Activated T-helper 2 cell treated with anti-CD3 and anti-CD28 coated beads, Interferon-gamma antibody, Interleukin-2, Interleukin-4, amounts not matched to agents 10 μg/mL and 5 μg/mL and 100 μg/mL, durations not matched to agents 14 hours and 24 hours and 36 hours (primary cell): ENCODE data around the gene KLHL2. TPM values are rescaled to one million over a fixed set of nuclear protein-coding genes. Genes with fewer than 3 reads are reported as not detected.

Experiments
- DNase-seq: peaks from one replicate; pipeline ENCODE4 v3.0.0; 2021; ENCODE audit warnings: low spot score
- H3K27ac Mint-ChIP-seq: one replicate; pipeline ENCODE4 v1.8.0; 2021; ENCODE audit warnings: mixed read lengths
- H3K27me3 Mint-ChIP-seq: one replicate; pipeline ENCODE4 v1.8.0; 2021; ENCODE audit warnings: low read depth, mixed read lengths
- H3K36me3 Mint-ChIP-seq: one replicate; pipeline ENCODE4 v1.8.0; 2021; ENCODE audit warnings: low read depth, mixed read lengths
- H3K4me1 Mint-ChIP-seq: one replicate; pipeline ENCODE4 v1.8.0; 2021; ENCODE audit warnings: low read depth, mixed read lengths
- H3K4me3 Mint-ChIP-seq: one replicate; pipeline ENCODE4 v1.8.0; 2021; ENCODE audit warnings: low read depth, mild to moderate bottlenecking, moderate library complexity, mixed read lengths
- H3K9me3 Mint-ChIP-seq: one replicate; pipeline ENCODE4 v1.8.0; 2021; ENCODE audit warnings: mixed read lengths
- intact Hi-C: fragments of 100-400 bp; cut with micrococcal nuclease; formaldehyde crosslinking; loops from one replicate; pipeline ENCODE4 v1.15.1; 2023
- total RNA-seq: library from RNA; stranded (reverse); gene quantifications from 2 replicates; pipeline ENCODE4 v1.2.3, GENCODE V29; 2022

KLHL2 gene
- total RNA-seq, 1 donor from 2014 or later: 30.3 TPM

DNA sequence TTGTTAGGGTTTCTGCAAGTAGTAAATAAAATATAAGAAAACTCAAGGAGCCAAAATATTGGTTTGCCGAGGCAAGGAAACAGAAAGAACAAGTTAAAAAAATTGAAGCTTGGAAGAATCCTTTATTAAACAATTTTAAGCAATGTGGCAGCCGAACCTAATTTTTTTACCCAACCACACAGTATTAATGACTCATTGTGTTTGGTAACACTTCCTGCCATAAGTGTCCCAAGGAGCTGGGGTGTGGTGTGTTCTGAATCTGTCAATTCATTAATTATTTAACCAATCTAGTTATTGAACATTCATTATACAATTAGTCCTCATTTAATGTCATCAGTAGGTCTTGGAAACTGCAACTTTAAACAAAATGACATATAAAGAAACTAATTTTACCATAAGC is 152.1 kb downstream of the KLHL2 start:
- H3K4me1 Mint-ChIP-seq: peaks cover 4% of the 10 kb centered on the region
- no peak overlapping the region for H3K4me3 Mint-ChIP-seq
- no peak for DNase-seq
- H3K27ac Mint-ChIP-seq: no peak overlapping the region
- no peaks in the 10 kb centered on the region for H3K36me3 Mint-ChIP-seq
- H3K27me3 Mint-ChIP-seq: peaks cover 36% of the 10 kb centered on the region
- no peaks in the 10 kb centered on the region for H3K9me3 Mint-ChIP-seq
- intact Hi-C loops: loop anchor here (5.0 kb wide), 1 partner anchor 103 kb away; no protein-coding TSS in a partner anchor

DNA sequence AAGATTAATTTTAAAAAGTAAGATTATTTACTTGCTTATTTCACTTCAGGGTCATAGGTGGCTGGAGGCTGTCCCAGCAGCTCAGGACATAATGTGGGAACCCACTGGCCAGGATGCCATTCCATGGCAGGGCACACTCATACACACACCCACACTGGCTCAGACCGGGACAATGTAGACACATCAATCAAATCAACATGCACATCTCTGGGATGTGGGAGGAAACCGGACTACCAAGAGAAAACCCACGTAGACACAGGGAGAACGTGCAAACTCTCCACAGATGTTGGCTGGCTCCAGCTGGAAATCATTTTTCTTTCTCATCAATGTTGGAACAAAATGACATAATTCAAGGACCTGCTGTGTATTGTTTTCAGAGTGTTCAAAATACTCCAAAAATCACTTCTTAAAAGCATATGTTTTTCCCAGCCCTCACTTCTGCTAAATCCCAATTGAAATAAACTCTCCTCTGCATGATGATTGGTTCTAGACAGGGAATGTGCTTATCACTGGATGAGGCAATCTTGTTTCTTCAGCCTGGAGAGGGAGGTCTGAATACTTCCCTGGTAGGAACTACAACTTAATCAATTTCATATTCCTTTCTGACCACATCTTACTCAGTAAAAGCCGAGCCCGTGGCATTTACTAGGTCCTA is 152.8 kb downstream of the KLHL2 start:
- Mint-ChIP-seq H3K9me3 (no peaks in the 10 kb centered on the region), H3K4me3 (no peak overlapping the region), H3K36me3 (no peaks in the 10 kb centered on the region), H3K27ac (no peak overlapping the region), H3K27me3 (peaks cover 36% of the 10 kb centered on the region), H3K4me1 (peaks cover 4% of the 10 kb centered on the region)
- DNase-seq: no peak
- intact Hi-C loops: no loop called here

DNA sequence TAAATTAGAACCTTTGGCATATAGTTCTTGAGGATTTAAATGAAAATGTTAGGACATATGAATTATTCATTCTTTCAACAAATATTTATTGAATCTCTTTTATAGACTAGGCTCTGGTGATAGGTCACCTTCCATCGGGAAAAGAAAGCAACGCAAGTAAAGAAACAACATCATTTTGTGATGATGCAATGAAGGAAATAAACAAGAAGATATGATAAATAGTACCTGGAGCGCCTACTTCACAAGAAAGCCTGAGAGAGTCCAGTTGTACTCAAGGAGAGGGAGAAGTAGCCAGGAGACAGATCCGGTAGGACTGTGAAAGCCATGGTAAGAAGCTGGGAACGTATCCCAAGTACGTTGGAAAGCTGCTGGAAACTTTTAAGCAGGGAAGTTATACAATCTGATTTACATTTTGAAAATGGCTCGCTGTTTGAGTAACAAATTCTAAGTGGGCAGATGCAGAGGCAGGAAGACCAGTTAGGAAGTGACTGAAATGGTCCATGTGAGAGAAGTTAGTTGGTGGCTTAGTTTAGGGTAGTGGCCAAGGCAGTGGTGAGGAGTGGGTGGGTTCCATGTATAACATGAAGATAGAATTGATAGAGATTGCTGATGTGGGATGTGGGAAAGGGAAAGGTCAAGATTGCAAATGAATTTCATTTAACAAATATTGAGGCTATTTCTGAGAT is 153.8 kb downstream of the KLHL2 start:
- no peaks in the 10 kb centered on the region for H3K36me3 Mint-ChIP-seq
- intact Hi-C loops: no loop called here

DNA sequence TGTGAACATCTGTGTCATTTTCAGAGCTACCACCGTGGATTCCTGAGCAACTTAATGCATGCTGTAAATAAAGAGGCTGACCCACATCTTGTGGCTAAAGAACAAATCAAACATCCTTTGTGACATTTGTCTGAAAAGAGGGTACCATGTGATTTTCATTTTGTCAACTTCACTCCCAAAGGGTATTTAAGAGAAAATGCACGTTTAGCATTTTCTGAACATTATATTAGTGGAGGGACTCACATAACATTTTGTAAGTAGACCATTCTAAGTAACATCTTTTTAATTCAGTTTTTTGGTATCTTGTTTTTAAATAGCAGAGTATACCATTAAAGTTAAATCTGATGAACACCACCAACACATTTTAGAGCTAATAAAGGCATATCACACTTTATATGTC is 154.4 kb downstream of the KLHL2 start:
- Mint-ChIP-seq H3K36me3 (no peaks in the 10 kb centered on the region), H3K27me3 (peaks cover 31% of the 10 kb centered on the region), H3K4me3 (no peak overlapping the region), H3K9me3 (no peaks in the 10 kb centered on the region), H3K4me1 (peaks cover 4% of the 10 kb centered on the region), H3K27ac (no peak overlapping the region)
- no peak for DNase-seq
- intact Hi-C loops: no loop called here

More for the DNA sequence above, 153.8 kb downstream of the KLHL2 start:
- Mint-ChIP-seq H3K4me3 (no peak overlapping the region), H3K4me1 (peaks cover 4% of the 10 kb centered on the region), H3K27me3 (peaks cover 31% of the 10 kb centered on the region), H3K9me3 (no peaks in the 10 kb centered on the region), H3K27ac (no peak overlapping the region)
- DNase-seq: no peak

DNA sequence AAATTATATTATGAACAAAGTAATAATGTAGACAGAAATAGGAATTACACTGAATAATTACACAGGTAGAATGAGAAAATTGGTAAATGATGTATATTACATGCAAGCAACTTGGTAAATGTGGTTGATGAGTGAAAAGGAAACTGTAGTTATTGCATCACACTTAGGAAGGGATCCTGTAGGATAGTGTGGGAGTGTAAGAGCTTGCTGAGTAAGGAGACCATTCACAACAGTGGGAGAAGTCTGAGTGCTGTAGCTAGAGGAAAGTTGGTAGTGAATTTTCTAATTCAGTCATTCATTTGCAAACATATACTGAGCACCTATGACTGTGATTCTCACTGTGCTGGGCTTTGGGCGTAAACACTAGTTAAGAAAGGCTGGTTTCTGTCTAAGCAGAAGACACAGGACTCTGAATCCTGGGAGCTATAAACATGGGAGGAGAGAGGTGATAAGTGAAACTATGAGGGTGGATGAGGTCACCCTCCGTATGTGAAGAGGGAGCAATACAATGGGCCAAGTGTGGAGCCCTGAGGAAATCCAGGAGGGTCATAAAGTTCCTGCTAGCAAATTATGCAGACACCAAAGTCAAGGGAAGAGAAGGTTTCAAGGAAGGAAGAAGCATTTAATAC is 157.2 kb downstream of the KLHL2 start:
- Mint-ChIP-seq H3K9me3 (no peaks in the 10 kb centered on the region), H3K36me3 (no peaks in the 10 kb centered on the region), H3K27me3 (peaks cover 20% of the 10 kb centered on the region), H3K27ac (no peak overlapping the region), H3K4me1 (peaks cover 4% of the 10 kb centered on the region), H3K4me3 (no peak overlapping the region)
- DNase-seq: no peak
- intact Hi-C loops: no loop called here

DNA sequence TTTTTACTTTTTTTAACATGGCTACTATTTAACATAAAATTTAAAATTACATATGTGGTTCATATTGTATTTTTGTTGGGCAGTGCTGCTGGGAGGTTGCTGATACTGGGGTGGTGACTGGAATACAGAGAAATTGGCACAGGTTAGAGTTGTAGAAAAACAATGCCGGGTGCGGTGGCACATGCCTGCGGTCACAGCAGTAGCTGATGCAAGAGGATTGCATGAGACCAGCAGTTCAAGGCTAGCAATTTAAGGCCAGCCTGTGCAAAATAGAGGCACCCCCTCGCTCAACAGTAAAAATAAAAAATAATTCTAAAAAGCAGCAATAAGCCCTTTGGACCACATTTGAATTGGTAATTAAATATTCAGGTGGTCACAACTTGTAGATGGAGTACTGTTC is 159.7 kb downstream of the KLHL2 start:
- no peak for DNase-seq
- H3K36me3 Mint-ChIP-seq: no peaks in the 10 kb centered on the region
- H3K4me3 Mint-ChIP-seq: no peak overlapping the region
- H3K27ac Mint-ChIP-seq: no peak overlapping the region
- H3K4me1 Mint-ChIP-seq: no peaks in the 10 kb centered on the region
- H3K27me3 Mint-ChIP-seq: peaks cover 16% of the 10 kb centered on the region
- intact Hi-C loops: no loop called here
- H3K9me3 Mint-ChIP-seq: no peaks in the 10 kb centered on the region

DNA sequence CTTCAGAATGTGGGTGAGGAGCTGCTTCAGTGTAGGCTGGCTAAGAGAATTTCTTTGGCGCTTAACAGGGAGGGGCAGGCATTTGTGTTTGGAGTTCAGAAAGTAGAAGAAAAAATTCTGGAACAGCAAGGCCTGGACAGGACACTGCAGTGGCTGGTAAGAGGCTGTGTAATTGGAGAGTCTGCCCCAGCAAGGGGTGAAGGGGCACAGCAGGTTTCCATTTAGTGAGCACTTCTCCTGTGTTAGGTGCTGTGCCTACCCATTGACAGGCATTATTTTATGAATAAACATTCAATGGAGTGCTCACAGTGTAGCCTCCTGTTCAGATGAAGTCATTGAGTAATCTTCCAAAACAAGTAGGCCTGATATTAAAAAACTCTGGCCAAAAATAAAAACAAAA is 160.8 kb downstream of the KLHL2 start:
- Mint-ChIP-seq H3K4me1 (no peaks in the 10 kb centered on the region), H3K9me3 (no peaks in the 10 kb centered on the region), H3K4me3 (no peak overlapping the region), H3K36me3 (no peaks in the 10 kb centered on the region), H3K27me3 (peaks cover 19% of the 10 kb centered on the region), H3K27ac (no peak overlapping the region)
- DNase-seq: no peak
- intact Hi-C loops: no loop called here

DNA sequence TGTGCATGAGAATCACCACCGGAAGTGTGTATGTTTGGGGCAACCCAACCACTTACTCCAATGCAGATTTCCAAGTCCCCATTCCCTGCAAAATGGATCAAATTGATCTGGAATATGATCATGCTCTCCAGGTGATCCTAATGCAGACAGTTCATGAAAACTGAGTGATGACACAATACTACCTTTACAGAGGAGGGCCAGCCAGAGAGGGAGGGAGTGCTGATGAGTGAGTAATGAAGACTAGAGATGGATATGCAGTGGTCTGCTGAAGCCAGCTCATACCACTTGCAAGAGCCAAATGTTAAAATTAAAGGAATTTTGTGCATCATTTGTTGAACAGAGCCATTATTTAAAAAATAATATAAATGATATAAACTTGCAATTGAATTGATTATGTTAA is 161.2 kb downstream of the KLHL2 start:
- no peaks in the 10 kb centered on the region for H3K4me1 Mint-ChIP-seq
- no peak overlapping the region for H3K27ac Mint-ChIP-seq
- intact Hi-C loops: no loop called here
- H3K4me3 Mint-ChIP-seq: no peak overlapping the region
- no peak for DNase-seq
- H3K9me3 Mint-ChIP-seq: no peaks in the 10 kb centered on the region
- peaks cover 21% of the 10 kb centered on the region for H3K27me3 Mint-ChIP-seq
- no peaks in the 10 kb centered on the region for H3K36me3 Mint-ChIP-seq

DNA sequence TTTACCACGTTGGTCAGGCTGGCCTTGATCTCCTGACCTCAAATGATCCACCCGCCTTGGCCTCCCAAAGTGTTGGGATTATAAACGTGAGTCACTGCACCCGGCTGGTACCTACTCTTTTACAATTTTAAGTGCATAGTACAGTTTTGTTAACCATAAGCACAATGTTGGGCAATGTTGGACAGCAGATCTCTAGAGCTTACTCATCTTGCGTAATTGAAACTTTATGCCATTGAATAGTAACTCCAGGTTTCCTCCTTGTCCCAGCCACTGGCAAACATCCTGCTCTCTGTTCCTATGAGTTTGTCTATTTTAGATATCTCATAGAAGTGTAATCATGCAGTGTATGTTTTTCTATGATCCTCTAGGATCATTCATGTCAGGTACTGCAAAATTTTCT is 162.2 kb downstream of the KLHL2 start:
- H3K36me3 Mint-ChIP-seq: no peaks in the 10 kb centered on the region

DNA sequence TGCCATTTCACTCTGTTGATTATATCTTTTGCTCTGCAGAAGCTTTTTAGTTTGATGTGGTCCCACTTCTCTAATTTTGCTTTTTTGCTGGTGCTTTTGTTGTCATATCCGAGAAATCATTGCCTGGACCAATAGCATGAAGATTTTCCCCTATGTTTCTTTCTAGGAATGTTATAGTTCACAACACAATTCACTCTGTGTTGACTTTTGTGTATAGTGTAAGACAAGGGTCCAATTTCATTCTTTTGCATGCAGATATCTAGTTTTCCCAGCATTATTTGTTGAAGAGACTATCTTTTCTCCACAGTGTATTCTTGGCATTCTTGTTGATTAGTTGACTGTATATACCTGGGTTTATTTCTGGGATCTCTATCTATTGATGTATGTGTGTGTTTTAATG is 163.2 kb downstream of the KLHL2 start:
- intact Hi-C loops: no loop called here
- no peak overlapping the region for H3K27ac Mint-ChIP-seq
- H3K4me1 Mint-ChIP-seq: peaks cover 4% of the 10 kb centered on the region

More for the DNA sequence above, 162.2 kb downstream of the KLHL2 start:
- Mint-ChIP-seq H3K4me1 (no peaks in the 10 kb centered on the region), H3K27me3 (peaks cover 30% of the 10 kb centered on the region), H3K9me3 (no peaks in the 10 kb centered on the region), H3K4me3 (no peak overlapping the region), H3K27ac (no peak overlapping the region)
- intact Hi-C loops: no loop called here
- no peak for DNase-seq

More for the DNA sequence above, 163.2 kb downstream of the KLHL2 start:
- no peak overlapping the region for H3K4me3 Mint-ChIP-seq
- DNase-seq: no peak
- H3K9me3 Mint-ChIP-seq: no peaks in the 10 kb centered on the region
- peaks cover 38% of the 10 kb centered on the region for H3K27me3 Mint-ChIP-seq
- no peaks in the 10 kb centered on the region for H3K36me3 Mint-ChIP-seq

Other genes with a start within 250 kb of the KLHL2 start
- gene TRIM61, start 229.9 kb upstream of the KLHL2 start, total RNA-seq: 2.7 and 3.2 TPM in 2 replicates
- gene TRIM60, start 175.6 kb upstream of the KLHL2 start, total RNA-seq: not detected in 2 replicates
- not detected in 2 replicates for gene TRIM75, start 153.7 kb upstream of the KLHL2 start, total RNA-seq
- gene TMEM192, start 94.7 kb upstream of the KLHL2 start, total RNA-seq: 13.4 and 14.4 TPM in 2 replicates
- 105 and 110 TPM in 2 replicates for gene MSMO1, start 120.1 kb downstream of the KLHL2 start, total RNA-seq
- gene CPE, start 171.4 kb downstream of the KLHL2 start, total RNA-seq: 0.18 and 0.30 TPM in 2 replicates